CD14-positive monocyte (primary cell): ENCODE data around the gene RPS6KA2. TPM values are rescaled to one million over a fixed set of nuclear protein-coding genes. Genes with fewer than 3 reads are reported as not detected.

Experiments used
- DNase-seq, 3 donors: peaks; one replicate each; pipeline ENCODE4 v3.0.0-alpha.2; 2011 to 2022
- H2AFZ ChIP-seq: 2 replicates; pipeline ENCODE4 v1.6.0; 2012; ENCODE audit warnings: mild to moderate bottlenecking, low read depth, low read length, inconsistent platforms; ENCODE audit not compliant: insufficient read depth, poor library complexity, severe bottlenecking
- H3K27ac ChIP-seq, 2 donors: 1 replicate in 1 of 2; 2 replicates in 1 of 2; pipeline ENCODE4 v1.5.1; 2012 to 2013; ENCODE audit warnings: low read length in 2 of 2, control low read depth in 1 of 2, inconsistent platforms in 1 of 2, low read depth in 1 of 2, mild to moderate bottlenecking in 1 of 2
- H3K27me3 ChIP-seq, 2 donors: one replicate each; pipeline versions ENCODE4 v1.6.0 to v1.6.1; 2011 to 2013; ENCODE audit warnings: low read length in 2 of 2; ENCODE audit not compliant: control insufficient read depth in 2 of 2, insufficient read depth in 2 of 2
- H3K36me3 ChIP-seq, 2 donors: replicated peaks in 1 of 2; 1 replicate in 1 of 2; 2 replicates in 1 of 2; pipeline versions ENCODE4 v1.5.1 to v1.6.1; 2012 to 2013; ENCODE audit warnings: low read length in 2 of 2, control low read depth in 1 of 2, inconsistent platforms in 1 of 2, mild to moderate bottlenecking in 1 of 2; ENCODE audit not compliant: insufficient read depth in 2 of 2, control insufficient read depth in 1 of 2
- H3K4me1 ChIP-seq, 2 donors: 1 replicate in 1 of 2; 2 replicates in 1 of 2; pipeline versions ENCODE4 v1.5.1 to v1.6.1; 2012 to 2013; ENCODE audit warnings: low read length in 2 of 2, control low read depth in 1 of 2, inconsistent platforms in 1 of 2, mild to moderate bottlenecking in 1 of 2, moderate library complexity in 1 of 2; ENCODE audit not compliant: insufficient read depth in 2 of 2, control insufficient read depth in 1 of 2
- H3K4me2 ChIP-seq: replicated peaks from 2 replicates; pipeline ENCODE3; 2012; ENCODE audit warnings: low read length, moderate library complexity, mild to moderate bottlenecking; ENCODE audit not compliant: poor library complexity, severe bottlenecking; ENCODE audit errors: extremely low read depth
- H3K4me3 ChIP-seq, 3 experiments: fragments of 200-600 bp in 1 of 3; sonication (generic) in 1 of 3; replicated peaks in 1 of 3; 1 replicate in 2 of 3; 2 replicates in 1 of 3; pipeline ENCODE4 v1.5.1; 2011 to 2013; ENCODE audit warnings: low read length in 3 of 3, mild to moderate bottlenecking in 3 of 3, control low read depth in 2 of 3, low read depth in 2 of 3, inconsistent platforms in 1 of 3, moderate library complexity in 1 of 3
- H3K79me2 ChIP-seq: 2 replicates; pipeline ENCODE4 v1.6.0; 2012; ENCODE audit warnings: mild to moderate bottlenecking, control low read depth, inconsistent platforms, low read length, moderate library complexity; ENCODE audit not compliant: insufficient read depth
- H3K9ac ChIP-seq: 2 replicates; pipeline ENCODE4 v1.6.0; 2017; ENCODE audit warnings: low read length, mild to moderate bottlenecking; ENCODE audit not compliant: insufficient read depth, poor library complexity, severe bottlenecking
- H3K9me3 ChIP-seq, 2 donors: replicated peaks in 1 of 2; 1 replicate in 1 of 2; 2 replicates in 1 of 2; pipeline versions ENCODE4 v1.5.1 to v1.6.1; 2012 to 2013; ENCODE audit warnings: low read length in 2 of 2, control low read depth in 1 of 2; ENCODE audit not compliant: control insufficient read depth in 1 of 2, insufficient read depth in 1 of 2
- H4K20me1 ChIP-seq: 2 replicates; pipeline ENCODE4 v1.6.0; 2012; ENCODE audit warnings: mild to moderate bottlenecking, low read length, control low read depth, moderate library complexity; ENCODE audit not compliant: insufficient read depth
- H3K27ac Mint-ChIP-seq, 7 donors: one replicate each; pipeline ENCODE4 v1.8.0; 2020; ENCODE audit warnings: mild to moderate bottlenecking in 7 of 7, mixed read lengths in 7 of 7, moderate library complexity in 6 of 7, inconsistent platforms in 2 of 7
- H3K27me3 Mint-ChIP-seq, 3 donors: one replicate each; pipeline ENCODE4 v1.8.0; 2021 to 2022; ENCODE audit warnings: low read depth in 3 of 3, mild to moderate bottlenecking in 3 of 3, mixed read lengths in 3 of 3, moderate library complexity in 3 of 3, inconsistent platforms in 1 of 3
- H3K36me3 Mint-ChIP-seq, 2 donors: one replicate each; pipeline ENCODE4 v1.8.0; 2020; ENCODE audit warnings: mixed read lengths in 2 of 2, inconsistent platforms in 1 of 2, mild to moderate bottlenecking in 1 of 2
- H3K4me1 Mint-ChIP-seq: one replicate; pipeline ENCODE4 v1.8.0; 2020; ENCODE audit warnings: mild to moderate bottlenecking, mixed read lengths
- H3K4me3 Mint-ChIP-seq, 2 donors: one replicate each; pipeline ENCODE4 v1.8.0; 2020; ENCODE audit warnings: mild to moderate bottlenecking in 2 of 2, mixed read lengths in 2 of 2, moderate library complexity in 1 of 2
- H3K9me3 Mint-ChIP-seq, 7 donors: one replicate each; pipeline ENCODE4 v1.8.0; 2020 to 2022; ENCODE audit warnings: mixed read lengths in 7 of 7, mild to moderate bottlenecking in 6 of 7, moderate library complexity in 6 of 7, inconsistent platforms in 2 of 7
- CTCF ChIP-seq: fragments of 200-600 bp; IDR thresholded peaks from one replicate; pipeline ENCODE4 v1.8.0; 2022; ENCODE audit warnings: antibody characterized with exemption, mild to moderate bottlenecking
- WGBS: methylation state at CpG from one replicate; pipeline ENCODE4 v1.1.5; 2013; ENCODE audit warnings: missing lambda C conversion rate; ENCODE audit not compliant: insufficient coverage; 5-methylcytosine and 5-hydroxymethylcytosine counted together
- intact Hi-C, 2 donors: fragments of 100-400 bp; cut with micrococcal nuclease; formaldehyde crosslinking; loops; one replicate each; pipeline versions ENCODE4 v1.15.0 to v1.15.1; 2023
- polyA plus RNA-seq, 3 donors: library from polyadenylated mRNA; depleted of rRNA in 1 of 3; unstranded in 2 of 3; stranded (reverse) in 1 of 3; fragments of 300-500 nt in 2 of 3; fragments of >200 nt in 1 of 3; fragmentation: Illumina TruSeq in 2 of 3; gene quantifications; 1 replicate in 2 of 3; 2 replicates in 1 of 3; pipeline ENCODE4 v1.2.3, GENCODE V29; 2012 to 2021

The RPS6KA2 gene
- polyA plus RNA-seq, 3 donors, result 1.4 to 3.1 (median 1.9) TPM

- Histone ChIP-seq H2AFZ (no peak overlapping the region), H3K9ac (no peak overlapping the region), H3K4me2 (no peak overlapping the region), H3K9me3 (no peaks in the 10 kb centered on the region), H4K20me1 (no peaks in the 10 kb centered on the region), H3K4me1 (no peaks in the 10 kb centered on the region), H3K27ac (no peak overlapping the region), H3K79me2 (no peaks in the 10 kb centered on the region), H3K36me3 (no peaks in the 10 kb centered on the region), H3K27me3 (no peaks in the 10 kb centered on the region), H3K4me3 (no peak overlapping the region)
- peaks cover 0 to 7% (median 3%) of the 10 kb centered on the region in 7 donors for H3K9me3 Mint-ChIP-seq
- no peak for TF ChIP-seq CTCF
- H3K4me1 Mint-ChIP-seq, result no peaks in the 10 kb centered on the region
- DNase-seq, result no peak
- no peak overlapping the region for H3K27ac Mint-ChIP-seq
- intact Hi-C loops, result no loop called here
- peaks cover 0 to 4% (median 2%) of the 10 kb centered on the region in 3 donors for H3K27me3 Mint-ChIP-seq
- H3K4me3 Mint-ChIP-seq, result no peak overlapping the region
- WGBS, result no CpG with 5 or more reads among the region's 12 CpGs
- H3K36me3 Mint-ChIP-seq, result peaks cover 0 to 7% of the 10 kb centered on the region in 2 donors
Observed at GRCh38 chr6:166503167-166503744, 123.8 kb downstream of the RPS6KA2 start.

- Histone ChIP-seq H4K20me1 (no peaks in the 10 kb centered on the region), H3K27ac (no peak overlapping the region), H3K27me3 (no peaks in the 10 kb centered on the region), H3K4me1 (no peaks in the 10 kb centered on the region), H3K36me3 (no peaks in the 10 kb centered on the region), H3K79me2 (no peaks in the 10 kb centered on the region), H2AFZ (no peak overlapping the region), H3K4me2 (no peak overlapping the region), H3K4me3 (no peak overlapping the region), H3K9me3 (no peaks in the 10 kb centered on the region), H3K9ac (no peak overlapping the region)
- intact Hi-C loops, result no loop called here
- Mint-ChIP-seq H3K36me3 (peaks cover 0 to 7% of the 10 kb centered on the region in 2 donors), H3K9me3 (peaks cover 0 to 6% (median 2%) of the 10 kb centered on the region in 7 donors), H3K27ac (no peak overlapping the region), H3K4me3 (no peak overlapping the region), H3K4me1 (no peaks in the 10 kb centered on the region), H3K27me3 (peaks cover 0 to 4% (median 2%) of the 10 kb centered on the region in 3 donors)
- DNase-seq, result no peak
- TF ChIP-seq CTCF, result no peak
- WGBS, result 93% methylated on average over 11 of the region's 14 CpGs
Observed at GRCh38 chr6:166502453-166502852, 124.6 kb downstream of the RPS6KA2 start.
